NAMALWA (cell line): ENCODE results near the gene RGPD6.
"Not testable (repeated sequence)": the region's sequence is repeated elsewhere in the genome, so short reads cannot be mapped to it uniquely, and the experiment has no call there.

Experiments
- DNase-seq: peaks from one replicate; pipeline ENCODE4 v3.0.0-alpha.2; 2015; ENCODE audit warnings: low spot score

RGPD6 gene

DNA sequence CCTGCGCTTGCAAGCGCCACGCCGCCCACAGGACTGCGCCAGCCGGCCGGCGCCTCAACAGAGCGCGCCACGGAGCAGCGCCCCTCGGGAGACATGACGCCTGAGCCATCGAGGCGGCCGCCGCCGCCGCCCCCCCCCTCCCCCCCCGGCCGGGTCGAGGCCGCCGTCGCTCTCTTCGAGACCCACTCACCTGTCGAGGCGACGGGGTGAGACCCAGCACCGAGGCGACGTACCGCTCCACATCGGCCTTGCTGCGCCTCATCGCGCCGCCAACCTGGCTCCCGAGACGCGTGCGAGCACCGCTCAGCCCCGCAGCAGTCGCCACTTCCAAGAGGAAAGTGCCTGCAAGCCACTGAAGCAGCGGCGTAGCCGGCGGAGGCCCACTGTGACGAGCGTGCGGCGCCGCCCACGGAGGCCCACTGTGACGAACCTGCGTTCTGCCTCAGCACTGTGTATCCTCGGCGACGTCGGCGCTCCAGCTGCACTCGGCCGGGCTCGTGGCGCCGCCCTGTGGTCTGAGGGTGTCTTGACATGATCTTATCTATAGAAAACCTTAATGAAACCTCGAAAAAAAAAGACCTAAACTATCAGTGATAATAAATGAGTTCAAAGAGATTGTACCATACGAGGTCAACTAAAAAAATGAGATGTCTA lies at the start of gene RGPD6:
TSS of gene RGPD6 (minus strand) at position 460 of the 654 bp plus-strand sequence. CDS start at position 262, 198 bp downstream.
- not testable (repeated sequence) for DNase-seq

DNA sequence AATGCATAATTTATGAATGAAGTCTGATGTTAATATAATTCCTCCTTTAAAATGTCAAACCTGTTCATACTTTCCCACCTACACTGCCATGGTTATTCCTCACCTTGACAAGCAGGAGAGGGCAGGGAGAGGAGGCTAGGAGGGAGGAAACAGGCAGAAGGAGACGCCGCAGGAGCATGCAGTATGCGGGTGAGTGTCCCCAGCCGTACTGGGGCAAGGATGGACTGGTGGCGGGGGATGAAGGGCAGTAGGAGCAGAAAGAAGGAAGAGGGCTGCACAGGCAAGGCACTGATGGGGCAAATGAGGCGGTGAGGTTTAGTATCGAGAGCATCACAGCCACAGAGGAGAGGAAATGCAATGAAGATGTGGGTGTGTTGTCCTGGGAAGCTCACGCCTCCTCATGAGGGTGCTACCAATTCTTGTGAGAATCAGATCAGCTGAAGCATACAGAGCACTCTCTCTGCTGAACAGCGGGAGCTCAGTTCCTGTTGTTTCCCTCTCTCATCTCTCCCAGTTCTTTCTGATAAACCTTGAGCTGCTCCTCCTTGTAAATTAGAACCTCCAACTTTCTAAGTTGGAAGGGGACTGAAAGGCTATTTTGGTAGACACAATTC lies 42.4 kb upstream of the RGPD6 start:
- not testable (repeated sequence) for DNase-seq

DNA sequence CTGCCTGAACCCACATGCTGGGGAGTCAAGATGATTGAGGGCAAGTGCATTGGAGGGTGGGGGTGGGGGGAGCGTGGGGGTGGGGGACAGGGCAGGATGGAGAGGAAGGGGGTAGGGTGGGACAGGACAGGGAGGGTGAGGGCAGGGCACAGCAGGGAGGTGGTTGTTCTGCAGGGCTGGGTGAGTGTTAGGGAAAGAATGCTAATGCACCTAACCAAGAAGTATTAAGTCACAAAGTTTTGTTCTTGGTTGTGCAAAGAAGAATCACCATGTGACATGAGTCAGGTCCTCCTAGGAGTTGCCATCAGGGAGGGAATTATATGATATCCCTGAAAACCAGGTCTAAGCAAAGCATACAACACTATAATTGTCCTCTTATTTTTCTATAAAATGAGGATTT lies 36.9 kb upstream of the RGPD6 start:
- not testable (repeated sequence) for DNase-seq

DNA sequence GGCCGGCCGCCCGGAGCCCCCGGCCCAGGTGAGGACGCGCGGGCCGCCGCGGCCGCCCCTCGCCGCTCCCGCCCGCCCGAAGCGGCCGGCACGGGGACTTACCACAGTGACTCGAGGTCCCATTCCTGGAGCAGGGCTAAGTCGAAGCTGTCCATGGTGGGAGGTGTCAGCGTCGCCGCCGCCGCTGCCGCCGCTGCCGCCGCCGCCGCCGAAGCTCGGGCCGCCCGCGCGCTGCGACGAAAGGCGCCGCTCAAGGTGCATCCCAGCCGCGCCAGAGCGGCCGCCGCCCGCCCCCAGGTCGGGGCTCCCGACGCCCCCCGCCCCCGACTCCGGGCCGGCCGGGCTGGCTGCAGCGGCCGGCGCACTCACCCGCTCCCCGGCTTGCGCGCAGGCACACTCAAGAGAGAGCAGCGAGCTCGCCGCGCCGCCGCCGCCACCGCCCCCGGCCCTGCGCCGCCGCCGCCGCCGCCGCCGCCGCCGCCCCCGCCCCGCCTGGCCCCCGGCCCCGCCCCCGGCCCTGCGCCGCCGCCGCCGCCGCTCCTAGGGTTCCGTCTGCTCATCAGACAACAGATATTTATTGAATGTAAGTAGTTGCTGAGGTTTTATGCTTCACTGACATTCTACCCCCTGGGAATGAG lies 33.7 kb upstream of the RGPD6 start:
- DNase-seq, result not testable (repeated sequence)

DNA sequence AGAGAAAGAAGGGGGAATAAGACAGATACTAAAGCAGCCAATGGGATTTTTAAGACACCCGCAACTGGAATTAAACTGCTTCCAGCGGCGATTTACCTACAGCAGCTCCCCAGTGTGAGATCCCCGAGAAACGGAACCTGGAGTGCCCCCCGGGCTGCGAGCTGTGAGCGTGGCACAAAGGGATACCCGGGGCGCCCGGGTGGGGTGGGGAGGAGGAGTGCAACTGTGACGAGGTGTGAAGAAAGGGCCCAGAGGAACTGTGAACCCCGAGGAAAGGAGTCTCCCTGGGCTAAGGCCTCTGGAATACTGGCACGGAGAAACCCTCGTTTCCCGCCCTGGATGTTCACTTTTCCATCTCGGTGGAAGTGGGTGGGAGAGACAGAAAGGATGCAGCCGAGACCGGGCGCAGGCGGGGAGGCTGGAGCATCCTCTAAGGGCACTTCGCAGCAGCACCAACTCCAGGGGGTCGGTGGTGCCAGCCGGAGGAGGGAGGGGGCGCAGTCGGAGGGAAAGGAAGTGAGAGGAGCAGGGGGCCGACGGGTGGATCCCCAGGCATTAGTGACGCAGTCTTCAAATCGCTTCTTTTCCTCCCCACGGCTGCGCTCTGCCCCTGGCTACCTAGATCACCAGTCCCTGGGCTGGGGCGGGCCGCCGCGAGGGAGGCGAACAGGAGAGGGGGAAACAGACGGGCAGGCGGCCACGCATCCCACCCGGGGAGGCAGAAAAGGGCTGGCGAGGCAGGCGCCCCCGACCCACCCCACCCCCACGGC lies 33.0 kb upstream of the RGPD6 start:
- DNase-seq, result not testable (repeated sequence)

DNA sequence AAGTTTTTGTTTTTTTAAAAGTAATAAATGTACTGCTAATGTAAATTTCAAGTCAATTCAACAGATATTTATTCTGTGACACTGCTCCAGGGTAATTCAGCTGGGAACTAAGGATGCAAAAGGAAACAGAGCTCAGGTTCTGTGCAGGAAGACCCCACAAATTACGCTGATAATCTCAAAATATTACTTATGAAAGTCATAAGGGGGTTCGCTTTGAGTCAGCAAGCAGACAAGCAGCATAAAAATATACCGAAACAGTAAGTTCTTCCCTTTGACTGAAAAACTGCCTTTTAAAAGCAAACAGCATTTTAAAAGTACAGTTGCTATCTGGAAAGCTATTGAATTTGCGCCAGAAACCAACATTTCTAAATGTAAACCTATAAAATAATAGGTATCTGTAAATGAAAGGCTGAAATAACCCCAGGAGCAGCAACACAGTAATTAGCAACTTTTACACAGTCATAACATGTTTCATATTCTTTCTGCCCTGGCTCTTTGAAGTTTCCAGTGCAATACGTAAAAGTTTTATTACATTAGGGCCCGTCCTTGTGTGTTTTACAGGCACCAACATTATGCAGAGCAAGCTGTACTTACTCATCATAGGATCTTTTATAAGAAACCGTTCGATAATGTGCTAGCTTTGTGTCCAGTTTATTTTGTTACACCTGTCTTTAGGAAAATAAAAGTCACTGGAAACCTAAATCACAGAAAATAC lies 31.9 kb upstream of the RGPD6 start:
- not testable (repeated sequence) for DNase-seq

DNA sequence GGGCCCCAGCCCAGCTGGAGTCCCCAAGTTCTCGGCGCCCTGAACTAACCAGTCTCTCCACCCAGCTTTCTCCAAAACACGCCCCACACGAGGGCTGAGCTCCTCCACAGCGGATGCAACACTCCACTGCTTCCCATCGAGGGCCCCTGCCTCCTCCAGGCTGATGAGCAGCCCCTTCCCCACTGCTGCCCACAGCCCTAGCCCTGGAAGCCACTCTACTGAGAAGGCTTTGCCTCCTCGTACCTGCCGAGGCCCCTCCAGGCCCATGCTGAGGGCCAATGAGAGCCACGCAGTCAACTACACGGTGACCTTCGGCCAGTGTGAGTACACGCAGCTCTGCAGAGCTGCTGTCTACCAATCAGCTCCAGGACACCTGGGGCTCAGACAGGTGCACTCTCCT lies 28.0 kb upstream of the RGPD6 start:
- not testable (repeated sequence) for DNase-seq

DNA sequence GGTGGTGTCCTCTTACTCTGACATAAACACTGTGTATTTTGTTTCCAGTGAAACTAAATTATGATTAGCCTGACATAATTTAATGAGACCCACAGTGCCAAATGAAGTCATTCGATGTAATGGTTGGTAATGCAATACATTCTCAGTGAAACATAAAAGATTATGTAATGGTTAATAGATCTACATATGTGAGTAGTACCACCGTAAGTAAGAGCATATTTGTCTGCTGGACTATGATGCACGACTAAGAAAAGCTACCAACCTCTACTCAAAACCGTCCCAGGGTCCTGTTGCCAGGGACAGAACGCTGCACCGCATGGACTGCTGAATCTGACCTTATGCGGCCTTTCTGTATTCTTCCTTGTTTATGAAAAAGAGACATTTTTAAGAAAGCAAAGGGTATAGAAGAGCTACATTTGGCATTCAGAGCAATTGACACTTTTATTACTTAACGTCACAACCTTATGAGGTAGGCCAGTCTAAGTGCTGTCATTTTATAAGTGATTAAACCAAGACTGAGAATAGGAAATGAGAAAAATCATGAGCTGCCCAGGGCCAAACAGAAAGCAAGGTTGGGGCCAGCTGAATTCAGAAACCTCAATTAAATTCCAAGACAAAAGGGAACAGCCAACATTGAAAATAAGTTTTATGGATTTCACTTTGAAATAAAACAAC lies 27.0 kb upstream of the RGPD6 start:
- not testable (repeated sequence) for DNase-seq

DNA sequence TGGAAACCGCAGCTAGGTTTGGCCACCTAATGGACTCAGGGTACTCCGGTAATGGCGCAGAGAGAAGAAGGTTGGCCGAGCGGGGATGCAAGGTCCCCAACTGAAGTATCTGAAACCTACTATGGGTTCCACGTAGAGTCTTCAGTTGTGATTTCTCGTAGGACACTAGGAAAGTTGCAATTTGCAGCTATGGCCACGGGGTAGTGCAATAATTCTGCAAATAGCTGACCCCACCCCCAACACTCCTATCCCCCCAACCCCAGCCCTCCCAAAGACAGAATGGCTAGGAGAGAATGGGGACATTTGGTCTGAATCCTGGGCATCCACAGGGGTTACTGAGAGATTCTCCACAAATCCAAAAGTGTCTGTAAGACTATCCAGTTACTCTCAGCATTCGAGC lies 25.1 kb upstream of the RGPD6 start:
- DNase-seq, result not testable (repeated sequence)

DNA sequence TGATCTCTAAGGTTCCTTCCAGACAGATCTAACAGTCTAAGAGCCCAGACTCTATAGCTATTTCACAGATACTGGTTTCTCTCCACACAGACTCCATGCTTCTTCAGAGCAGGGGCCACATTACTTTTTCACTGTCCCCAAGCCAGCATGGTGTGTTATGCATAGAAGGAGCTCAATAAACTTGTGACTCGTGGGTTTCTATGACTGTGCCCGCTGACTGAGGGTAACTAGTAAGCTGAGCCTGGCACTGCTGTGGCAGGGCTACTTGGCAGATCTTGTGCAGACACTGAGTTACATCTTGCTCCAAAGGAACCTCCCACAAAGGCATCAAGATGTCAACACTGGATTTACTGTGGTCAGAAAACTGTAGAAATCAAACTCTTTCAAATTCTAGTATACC lies 15.0 kb upstream of the RGPD6 start:
- not testable (repeated sequence) for DNase-seq

DNA sequence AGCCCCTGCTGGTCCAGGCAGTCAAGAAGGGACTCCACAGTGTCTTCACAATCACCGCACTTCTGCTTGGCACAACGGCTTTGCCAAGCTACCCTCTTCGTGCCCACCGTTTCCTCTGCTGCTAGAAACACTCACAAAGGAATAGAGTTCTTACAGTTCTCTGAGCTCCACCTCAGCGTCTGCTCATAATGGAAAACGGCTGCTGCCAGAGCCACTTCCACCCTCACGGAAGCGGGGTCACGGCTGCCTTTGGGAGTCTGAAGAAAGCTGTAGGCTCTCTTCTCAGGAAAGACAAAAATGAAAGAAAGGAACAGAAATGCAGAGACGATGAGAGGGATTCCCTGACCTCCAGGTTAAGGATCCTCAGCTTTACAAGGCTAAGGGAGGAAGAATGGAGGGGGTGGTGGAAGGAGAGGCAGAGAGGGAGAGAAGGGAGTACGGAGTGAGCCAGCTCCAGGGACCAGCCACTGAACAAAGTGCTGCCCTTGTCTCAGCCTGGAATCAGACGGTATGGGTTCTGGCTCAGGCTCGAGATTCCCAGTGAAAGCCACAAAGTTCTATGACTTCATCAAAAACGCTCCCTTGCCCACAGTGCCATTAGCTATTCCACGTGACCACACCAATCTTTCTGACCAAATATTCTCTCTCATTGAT lies 12.8 kb upstream of the RGPD6 start:
- not testable (repeated sequence) for DNase-seq

DNA sequence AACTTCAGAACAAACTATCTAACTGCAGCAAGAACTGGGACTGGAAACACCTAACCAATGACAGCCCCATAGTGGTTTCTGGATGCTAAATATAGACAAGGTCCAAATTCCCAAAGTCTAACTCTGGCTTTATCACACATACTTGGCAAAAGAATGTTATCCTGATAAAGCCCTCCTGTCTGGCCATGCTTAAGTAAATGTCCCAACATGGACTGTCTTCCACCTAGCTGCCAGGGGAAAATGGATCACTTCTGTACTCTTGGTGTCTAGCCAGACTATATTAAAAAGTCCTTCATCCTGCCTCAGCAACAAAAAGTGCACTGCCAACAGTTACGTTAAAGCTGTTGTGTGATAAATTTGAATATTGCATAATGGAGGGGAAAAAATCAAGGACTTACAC lies 11.5 kb upstream of the RGPD6 start:
- DNase-seq, result not testable (repeated sequence)

DNA sequence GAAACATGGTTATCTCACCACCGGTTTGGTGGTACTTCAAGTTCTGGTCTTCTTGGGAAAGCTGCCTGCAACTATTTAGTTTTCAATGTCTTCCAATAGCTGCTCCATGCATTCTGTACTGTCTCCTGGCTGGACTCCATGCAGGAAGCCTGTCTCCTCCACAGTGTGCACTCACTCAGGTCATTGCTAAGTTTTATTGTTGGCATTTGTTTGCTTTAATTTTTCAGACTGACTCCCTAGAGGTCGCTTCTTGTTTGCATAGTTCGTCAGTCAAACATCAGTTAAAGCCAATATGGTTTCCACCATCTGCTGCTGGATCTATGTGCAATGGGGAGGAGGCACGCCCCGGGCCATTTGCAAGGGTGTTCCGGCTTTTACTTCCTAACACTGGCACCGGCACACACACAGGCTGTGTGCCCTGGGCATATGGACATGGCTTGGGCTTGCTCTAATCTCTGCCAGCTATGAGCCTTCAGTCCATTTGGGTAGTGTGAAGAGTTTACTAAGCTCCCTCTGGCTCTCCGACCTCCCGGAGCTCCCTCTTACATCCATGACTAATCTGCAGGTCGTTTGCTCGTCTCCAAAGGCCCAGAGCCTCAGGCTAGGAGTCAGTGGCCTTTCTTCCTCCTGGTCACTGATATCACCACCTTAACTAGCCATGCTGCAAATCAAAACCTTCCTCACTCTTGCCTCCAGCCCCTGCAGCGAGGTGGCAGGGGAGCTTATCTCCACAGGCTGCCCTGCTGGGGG lies 2.4 kb upstream of the RGPD6 start:
- DNase-seq, result not testable (repeated sequence)

DNA sequence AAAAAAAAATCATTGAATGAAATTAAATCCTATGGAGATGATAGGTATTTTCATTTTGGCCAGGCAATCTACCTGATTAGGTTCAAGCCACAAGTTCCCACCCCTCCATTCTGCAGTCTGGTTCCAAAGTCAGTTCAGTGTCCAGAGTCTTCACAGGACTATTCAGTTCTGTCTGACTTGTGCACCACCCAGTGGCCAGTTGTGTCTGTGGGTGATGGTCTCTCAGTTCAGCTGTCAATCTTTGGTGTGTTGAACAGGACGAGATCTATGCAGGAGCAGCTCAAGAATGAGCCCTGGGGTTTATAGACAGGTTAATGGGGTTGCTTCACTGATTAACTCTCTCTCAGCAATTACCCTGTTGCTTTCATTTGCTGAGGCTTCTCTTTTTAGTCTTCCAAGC lies 1.4 kb upstream of the RGPD6 start:
- not testable (repeated sequence) for DNase-seq

DNA sequence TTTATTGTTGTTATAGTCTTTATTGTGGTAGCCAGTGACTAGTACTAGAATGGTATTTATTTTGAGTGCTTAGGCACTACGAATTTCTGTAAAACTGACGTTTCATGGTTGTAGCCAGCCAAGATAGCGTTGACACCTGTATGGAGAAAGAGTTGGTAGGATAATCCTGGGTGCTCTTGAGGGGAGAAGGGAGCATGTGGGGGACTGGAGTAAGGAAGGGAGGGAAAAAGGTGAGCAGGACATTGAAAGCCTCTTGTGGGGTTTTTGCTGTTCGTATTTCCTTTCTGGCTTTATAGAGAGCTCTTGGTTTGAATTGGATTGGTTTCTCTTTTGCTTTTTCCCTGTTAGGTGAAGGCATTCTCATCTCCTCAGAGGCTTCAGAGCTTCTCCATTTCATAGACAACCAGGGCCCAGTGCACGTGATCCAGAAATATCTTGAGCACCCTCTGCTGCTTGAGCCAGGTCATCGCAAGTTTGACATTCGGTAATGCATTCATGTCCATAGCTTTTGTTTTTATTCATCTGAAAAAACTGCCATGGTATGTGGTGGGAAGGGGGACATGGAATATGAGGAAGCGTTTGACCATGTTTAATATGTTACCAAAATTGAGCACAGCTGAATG lies 77.2 kb downstream of the RGPD6 start:
- not testable (repeated sequence) for DNase-seq

DNA sequence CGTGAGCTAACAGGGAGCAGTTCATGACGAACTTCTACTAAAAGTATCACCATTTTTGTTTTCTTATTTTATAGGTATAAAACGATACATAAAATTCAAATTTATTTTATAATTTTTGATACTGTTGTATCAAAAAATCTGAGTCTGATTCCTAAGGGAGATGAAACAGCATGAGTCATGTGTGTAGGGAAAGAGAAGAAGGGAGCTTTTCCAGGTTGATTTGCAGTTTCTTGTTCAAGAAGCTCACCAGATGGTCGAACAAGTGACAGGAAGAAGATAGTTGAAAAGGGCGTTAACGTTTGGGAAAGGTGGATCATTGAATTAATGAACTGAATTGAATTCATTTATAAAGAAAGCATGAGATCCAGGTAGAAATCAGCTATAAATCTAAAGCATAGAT lies 81.0 kb downstream of the RGPD6 start:
- DNase-seq, result not testable (repeated sequence)

DNA sequence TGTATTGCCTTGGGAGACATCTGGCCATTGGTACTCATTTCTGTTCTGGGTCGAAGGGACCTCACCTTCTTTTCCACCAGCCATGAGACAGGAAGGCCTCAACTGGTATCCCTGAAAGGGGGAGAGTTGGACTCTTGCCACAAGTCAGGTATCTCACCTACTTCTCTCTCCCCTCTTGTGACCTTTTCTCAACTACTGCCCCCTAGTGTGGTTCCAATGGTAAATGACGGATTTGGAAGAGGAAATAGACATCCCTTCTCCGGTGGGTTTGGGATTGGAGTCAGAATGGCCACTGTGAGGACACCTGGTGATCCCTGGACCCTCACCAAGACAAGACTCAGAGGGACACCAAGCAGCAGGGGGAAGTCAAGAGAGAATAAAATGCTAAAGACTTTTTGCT lies 82.5 kb downstream of the RGPD6 start:
- not testable (repeated sequence) for DNase-seq

DNA sequence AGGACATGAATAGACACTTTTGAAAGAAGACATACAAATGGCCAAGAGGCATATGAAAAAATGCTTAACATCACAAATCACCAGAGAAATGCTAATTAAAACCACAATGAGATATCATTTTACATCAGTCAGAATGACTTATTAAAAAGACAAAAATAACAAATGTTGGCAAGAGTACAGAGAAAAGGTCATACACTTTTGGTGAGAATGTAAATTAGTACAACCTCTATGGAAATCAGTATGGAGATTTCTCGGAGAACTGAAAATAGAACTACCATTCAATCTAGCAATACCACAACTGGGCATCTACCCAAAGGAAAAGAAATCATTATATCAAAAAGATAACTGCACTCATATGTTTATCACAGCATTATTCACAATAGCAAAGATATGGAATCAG lies 88.0 kb downstream of the RGPD6 start:
- not testable (repeated sequence) for DNase-seq

DNA sequence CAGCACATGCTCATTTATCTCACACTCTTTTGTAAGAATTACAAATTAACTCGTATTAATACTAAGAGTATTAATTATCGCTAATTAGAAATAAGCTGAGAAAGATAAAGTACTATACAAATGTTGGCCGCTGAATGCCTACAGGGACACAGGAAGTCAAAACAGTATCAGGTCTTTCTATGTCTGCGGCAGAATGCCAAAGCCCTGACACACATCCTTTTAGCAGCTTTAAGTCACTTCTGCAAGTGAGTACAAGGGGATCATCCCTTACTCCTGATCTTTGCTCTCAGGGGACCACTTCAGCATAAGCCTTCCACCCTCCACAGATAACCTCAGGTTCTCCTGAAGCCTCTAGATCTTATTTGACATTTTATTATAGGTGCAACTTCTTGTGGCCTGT lies 94.3 kb downstream of the RGPD6 start:
- not testable (repeated sequence) for DNase-seq
